Stimulated activated CD4-positive, alpha-beta T cell treated with anti-CD3 and anti-CD28 coated beads, Interleukin-12 subunit alpha, Interleukin-12 subunit beta, amount 100 ng/mL, for 48 hours (primary cell): ENCODE measurements around the gene GNA12.

Experiments used
- DNase-seq, 3 donors: peaks; one replicate each; pipeline ENCODE4 v3.0.0-alpha.2; 2020; ENCODE audit warnings: low read depth in 2 of 3, low spot score in 1 of 3

The GNA12 gene

DNA sequence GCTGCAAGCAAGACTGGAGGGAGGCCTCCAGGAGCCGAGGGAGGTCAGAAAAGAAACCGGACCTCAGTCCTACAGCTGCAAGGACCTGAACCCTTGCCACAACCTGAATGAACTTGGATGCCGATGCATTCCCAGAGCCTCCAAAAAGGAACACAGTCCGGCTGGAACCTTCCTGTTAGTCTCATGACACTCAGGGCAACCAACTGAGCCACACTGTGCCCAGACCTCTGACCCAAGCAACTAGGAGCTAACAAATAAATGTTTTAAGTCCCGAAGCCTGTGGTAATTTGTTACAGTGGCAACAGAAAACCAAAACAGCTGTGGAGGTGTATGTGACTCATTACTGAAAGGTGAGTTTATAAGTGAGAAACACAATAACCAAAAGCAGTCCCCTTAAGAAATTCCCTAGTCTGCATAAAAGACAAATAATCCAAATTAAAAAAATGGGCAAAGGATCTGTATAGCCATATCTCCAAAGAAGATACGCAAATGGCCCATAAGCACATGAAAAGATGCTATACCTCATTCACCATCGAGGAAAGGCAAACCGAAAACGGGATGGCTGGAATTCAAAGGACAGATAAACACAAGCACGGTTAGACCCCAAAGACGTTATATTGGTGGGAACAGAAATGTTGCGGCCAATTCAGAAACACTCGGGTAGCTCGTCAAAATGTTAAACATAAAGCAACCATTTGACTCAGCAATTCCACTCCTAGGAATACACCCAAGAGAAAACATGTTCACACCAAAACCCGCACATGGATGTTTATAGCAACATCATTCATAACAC, 24.8 kb downstream of the GNA12 start:
- no peak for DNase-seq

DNA sequence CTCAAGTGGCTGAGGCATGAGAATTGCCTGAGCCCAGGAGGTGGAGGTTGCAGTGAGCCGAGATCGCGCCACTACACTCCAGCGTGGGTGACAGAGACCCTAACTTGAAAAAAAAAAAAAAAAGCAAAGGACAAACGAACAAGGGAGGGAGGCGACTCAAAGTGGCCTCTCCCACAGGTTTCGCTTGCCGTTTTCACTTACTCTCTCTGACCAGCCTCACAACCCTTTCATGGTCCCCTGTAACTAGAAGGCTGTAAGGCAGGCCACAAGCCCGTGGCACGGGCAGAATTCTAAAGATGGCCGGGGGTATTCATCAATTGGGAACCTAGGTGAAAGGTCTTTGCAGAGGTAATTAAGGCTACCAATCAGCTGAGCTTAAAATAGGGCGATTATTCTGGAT, 25.5 kb downstream of the GNA12 start:
- DNase-seq: no peak

DNA sequence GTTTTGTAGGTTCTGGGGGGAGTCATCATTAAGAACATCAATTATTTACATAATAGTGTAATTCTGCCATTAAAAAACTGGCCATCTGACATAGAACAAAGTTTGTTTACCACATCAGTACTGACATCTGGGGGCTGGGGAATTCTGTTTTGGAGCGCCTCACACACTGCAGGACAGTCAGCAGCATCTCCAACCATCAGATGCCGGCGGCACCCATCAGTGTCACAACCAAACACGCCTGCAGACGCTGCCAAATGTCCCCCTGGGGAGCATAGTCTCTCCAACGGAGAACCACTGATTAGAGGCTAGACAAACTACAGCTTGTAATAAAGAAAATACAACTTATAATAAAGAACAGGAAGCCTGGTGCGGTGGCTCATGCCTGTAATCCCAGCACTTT, 26.0 kb downstream of the GNA12 start:
- DNase-seq: no peak

DNA sequence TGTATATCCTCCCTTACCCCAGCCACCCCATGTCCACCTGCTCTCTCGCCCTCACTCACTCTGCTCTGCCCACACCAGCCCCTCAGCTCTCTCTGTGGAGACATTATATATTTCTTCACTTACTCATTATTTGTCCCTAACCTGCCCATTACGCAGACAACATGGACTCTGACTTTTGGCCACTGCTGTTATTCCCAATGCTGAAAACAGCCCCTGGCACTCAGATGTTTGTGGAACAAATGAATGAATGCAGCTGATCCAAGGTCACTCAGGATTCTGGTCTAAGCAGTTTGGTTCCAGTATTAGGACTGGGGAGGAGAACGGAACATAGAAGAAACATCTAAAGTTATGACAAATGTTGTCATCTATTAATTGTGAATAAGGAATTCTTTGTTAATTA, 26.7 kb downstream of the GNA12 start:
- DNase-seq: no peak

DNA sequence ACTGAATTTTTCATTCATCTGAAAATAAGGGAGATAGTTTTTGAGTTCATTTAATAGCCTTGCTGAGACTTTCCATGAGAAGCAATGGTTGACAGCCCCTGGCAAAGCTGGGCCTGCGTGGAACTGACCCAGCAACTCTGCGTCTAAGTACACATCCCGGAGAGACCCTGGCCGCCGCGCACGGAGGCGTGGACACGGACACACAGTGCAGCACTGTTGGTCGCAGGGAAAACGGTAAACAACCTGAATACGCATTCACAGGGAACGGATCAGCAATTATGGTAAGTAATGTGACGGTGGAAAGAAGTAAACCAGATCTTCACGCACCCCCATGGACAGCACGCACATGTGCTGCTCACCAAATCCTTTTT, 28.2 kb downstream of the GNA12 start:
- DNase-seq: no peak

DNA sequence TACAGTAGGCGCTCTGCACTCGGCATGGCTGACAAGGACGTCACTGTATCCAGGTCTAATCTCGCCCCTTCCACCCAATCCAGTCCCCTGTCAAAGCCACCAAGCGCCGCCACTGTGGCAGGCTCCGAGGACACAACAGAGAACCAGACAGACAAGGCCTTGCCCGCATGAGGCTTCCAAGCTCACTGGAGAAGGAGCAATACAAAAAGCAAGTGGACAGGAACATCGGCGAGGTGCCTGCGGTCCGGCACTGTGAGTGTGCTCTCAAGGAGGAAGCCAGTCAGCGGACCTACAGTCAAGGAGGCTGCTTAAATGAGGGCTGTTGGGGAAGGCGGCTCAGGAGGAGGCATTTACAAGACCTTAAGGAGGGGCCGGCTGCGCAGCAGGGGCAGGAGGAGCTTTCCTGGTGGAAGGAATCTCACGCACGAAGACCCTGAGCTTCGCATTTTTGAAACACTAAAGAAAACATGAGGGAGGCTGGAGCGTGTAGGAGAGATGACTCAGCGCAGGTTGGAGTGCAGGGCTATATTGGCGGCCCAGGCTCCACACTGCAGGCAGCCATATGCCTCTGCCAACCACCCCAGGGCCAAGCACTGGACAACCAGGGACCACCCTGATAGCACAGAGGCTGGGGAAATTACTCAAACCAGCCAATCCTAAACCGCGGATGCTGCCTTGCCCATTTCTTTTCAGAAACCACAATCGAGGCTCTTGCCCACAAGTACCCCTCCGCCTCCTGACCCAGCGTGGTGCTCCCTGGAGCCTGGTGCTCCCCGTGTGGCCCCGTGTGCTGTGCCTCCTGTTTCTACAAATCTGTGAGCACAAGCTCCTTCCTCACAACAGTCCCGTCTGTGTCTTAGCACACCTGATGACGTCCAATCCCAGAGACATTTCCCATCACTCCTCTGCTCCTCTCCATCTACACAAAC, 28.9 kb downstream of the GNA12 start:
- DNase-seq: no peak

DNA sequence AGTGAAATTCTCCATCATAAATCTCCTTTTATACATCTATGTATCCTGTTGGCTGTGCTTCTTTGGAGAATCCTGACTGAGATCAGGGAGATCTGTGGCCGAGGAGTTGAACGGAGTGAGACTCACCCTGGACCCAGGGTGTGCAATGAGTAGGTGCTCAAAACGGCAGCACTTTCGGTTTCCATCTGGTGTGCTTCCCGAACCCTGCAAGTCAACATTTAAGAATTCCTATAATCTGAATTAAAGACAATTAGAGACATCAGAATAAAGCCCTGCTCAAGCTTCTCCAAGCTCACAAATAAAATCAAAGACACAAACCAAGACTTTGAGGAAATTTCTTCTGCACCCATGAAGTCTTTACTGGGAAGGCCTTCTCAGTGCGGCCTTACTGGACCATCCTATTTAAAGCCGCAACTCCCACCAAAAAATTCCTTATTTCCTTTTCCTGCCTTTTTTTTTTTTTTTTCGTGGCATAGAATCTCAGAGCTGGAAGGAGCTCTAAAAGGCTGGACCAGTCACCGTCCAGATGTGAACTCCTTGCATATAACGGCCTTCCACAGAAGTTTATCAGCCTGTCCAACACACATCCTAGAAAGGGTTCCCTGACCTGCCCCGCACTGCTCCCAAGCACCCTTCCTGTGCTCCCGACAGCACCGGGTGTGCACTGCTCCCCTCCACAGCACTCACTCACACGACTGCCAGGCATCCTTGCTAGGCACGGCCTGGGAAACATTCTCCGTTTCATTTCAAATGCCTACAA, 29.7 kb downstream of the GNA12 start:
- no peak for DNase-seq

DNA sequence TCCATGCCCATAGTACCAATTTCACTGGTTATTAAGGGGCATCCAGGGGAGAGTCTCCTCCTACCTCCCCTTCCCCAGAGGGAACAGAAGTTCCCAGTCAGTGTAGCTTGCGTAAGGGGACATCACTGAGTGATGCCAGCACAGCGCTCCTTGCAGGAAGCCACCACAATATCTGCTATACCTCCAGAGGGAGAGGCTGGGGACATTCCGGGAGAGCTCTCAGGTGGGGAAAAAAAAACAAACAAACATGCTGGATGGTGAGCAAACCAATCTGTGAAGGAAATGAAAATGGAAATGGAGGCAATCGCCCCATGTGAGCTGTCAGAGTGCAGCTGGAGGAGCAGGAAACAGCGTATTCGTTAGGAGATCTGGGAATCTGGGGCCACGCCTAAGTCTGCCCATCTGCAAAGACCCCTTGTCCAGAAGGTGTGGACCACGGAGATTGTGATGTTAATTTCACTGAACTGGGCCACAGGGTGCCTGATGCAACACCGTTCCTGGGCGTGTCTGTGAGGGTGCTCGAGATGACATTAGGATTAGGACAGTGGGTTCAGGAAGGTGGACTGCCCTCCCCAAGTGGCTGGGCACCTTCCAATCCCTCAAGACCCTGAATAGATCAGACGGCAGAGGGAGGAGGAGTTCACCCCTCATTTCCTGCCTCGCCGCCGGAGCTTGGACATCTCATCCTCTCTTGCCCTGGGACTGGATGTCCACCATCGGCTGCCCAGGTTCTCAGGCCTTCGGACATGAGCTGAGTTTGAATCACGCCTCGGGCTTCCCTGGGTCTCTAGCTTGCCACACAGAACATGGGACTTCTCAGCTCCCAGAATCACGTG, 30.5 kb downstream of the GNA12 start:
- DNase-seq: no peak

DNA sequence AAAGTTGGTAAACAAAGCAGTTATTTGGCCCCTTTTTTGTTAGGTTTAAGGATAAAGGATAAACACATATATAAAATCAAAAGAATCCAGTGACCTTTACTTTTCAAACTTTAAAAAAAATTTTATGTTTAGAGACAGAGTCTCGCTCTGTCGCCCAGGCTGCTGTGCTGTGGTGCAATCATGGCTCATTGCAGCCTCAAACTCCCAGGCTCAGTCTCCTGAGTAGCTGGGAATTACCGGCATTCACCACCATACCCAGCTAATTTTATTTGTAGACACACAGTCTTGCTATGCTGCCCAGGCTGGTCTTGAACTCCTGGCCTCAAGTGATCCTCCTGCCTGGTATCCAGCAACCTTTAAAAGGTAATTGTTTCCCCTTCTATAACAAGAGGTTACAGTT, 31.3 kb downstream of the GNA12 start:
- DNase-seq: no peak

DNA sequence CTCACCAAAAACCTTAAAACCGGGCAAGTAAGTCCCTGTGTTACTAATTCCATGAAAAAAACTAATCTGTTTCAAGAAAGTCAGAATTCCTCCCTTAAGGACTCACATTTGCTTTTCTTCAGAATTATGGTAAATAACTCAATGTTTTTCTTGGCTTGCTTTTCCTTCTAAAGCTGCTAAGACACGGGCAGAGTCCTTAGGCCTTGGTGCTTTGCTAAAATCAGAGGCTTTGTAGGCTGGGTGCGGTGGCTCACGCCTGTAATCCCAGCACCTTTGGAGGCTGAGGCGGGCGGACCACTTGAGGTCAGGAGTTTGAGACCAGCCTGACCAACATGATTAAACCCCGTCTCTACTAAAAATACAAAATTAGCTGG, 32.0 kb downstream of the GNA12 start:
- DNase-seq: no peak

DNA sequence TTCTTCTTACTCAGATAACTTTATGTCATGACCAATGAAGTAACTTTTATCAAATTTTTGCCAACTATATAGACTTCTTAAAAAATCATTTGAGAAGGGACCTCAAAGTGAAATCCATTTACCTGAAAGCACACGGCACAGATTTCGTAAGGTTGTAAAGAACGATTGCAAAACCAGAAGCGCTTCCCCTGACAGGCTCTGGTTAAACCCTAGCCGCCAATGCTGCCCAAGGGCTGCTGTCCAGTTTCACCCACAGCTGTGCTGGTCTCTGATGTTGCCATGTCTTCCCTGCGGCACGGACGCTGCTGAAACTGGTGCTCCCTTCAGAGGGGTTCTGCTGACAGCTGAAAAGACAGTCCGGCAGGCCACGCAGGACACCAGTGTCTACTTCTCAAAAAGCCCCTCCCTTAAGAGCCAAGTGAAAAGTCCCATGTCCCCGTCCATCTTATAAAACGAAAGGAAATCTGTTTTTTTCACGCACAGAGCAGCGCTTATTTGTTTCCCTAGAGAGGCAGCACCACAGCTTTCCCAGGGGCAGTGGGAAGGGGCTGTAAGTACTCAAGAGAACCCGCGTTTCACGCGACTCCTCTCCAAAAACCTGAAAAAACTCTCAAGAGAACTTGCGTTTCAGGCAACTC, 32.5 kb downstream of the GNA12 start:
- no peak for DNase-seq

DNA sequence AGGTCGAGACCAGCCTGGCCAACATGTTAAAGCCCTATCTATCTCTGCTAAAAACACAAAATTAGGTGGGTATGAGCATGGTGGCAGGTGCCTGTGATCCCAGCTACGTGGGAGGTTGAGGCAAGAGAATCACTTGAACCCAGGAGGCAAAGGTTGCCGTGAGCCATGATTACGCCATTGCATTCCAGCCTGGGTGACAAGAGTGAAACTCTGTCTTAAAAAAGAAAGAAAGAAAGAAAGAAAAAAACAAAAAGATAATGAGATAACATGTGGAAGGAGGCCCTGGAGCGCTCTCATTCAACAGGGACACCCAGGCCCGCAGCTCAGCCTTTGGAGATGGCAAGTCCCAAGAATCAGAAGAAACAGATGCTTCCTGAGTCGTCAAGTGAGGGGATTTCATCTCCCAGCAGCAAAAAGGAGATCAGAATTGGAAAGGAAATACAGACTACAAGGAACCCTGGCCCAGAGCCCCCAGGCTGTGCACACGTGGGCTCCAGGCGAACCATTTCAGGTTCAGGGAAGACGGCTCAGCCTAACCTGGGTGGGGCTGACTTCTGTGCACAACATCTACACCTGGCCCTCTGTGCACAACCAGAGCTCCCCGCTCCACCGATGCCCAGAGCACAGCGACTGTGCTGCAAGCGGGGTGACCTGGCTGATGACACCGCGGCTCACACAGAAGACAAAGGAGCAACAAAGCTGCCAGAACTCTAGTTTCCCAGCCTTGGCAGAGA, 33.3 kb downstream of the GNA12 start:
- no peak for DNase-seq

DNA sequence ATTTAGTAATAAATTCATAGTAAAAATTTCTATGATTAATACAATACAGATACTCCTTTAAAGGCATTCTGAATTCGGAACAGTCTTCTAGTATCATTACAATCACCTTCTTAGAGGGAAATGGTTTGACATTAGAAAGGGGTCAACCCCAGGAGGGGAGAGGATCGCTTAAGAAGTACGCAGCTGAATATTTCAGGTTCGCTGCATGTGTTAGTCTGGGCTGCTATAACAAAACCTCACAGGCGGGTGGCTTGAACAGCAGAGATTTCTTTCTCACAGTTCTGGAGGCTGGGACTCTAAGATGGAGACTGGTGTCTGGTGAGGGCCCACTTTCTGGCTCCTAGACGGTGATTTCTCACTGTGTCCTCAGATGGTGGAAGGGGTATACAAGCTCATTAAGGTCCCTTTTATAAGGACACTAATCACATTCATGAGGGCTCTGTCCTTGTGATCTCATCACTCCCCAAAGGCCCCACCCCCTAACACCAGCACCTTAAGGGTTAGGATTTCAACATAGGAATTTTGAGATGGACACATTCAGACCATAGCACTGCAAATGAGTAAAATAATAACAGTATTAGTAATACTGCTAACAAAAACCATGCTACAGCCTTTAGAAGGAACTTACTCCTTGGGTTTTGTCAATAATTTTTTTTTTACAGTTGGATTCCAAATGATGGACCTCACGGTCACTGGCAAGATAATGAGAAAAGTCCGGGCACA, 34.0 kb downstream of the GNA12 start:
- DNase-seq: no peak

DNA sequence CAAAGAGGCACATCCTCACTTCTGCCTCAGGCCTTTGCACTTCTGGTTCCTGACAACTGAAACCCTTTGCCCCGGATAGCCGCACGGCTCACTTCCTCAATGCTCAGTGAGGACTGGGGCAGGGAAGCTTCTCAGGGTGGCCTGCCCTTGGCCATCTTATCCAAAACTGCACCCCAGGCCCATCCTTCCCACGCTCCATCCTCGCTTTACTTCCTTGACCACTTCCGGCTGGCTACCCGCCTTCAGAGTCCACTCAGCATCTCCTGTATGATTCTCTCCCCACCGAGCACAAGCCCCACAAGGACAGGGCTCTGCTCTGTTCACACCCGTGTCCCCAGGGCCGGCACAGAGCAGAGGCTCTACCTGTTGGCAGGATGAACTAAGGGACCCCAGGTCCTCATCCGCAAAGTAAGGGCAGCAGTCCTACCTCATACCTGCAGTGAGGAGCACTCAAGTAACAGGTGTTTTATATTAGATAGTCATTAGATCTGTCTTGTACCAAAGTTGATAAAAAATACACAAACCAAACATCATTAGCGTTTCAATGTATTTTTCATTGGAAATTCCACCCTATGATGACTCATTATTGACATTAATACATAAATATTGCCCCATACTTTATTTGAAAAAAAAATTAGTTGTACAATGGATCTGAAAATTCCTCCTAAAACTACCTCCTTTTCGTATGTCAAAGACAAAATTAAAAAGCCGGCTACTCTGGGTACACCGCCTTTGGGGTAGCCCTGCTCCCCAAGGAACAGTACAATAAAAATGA, 35.0 kb downstream of the GNA12 start:
- DNase-seq: no peak

DNA sequence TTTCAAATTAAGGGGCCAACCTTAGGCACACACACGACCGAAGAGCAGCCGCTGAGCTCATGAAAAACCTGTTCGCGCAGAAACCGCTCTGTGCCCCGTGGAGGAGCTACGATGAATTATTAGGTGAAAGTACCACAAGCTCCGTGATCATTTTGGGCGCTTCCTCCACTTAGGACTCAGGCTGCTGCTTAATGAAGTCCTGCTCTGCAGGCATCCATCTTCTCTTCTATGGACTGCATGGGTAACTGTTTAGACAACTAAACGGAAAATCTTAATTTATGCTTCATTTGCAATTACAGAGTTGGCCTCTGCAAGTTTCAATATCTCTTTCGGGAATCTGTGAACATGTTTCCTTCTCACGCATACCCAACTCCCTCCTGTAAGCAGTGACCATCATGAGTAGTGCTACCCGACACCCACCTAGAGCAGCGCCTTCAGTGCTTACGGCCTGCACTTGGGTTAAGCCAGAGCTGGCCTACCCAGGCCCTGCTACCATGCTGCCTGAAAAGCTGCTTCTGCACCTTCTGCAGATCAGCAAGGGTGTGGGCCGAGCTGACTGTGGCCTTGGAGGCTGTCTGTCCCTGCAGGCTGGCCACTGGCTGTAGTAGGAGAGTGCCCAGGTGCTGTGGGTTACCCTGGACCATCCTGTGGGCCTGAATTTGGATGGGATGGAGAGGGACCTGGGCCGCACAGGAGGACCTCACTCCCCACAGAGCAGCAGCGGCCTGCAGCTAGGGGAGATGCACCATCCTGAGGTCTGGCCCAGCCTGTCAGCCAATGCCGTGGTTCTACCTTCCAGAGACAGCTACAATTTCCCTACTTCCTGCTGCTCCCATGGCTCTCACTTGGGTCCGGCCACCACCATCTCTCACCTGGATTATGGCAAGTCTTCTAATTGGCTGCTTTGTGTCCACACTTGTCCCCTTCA, 36.0 kb downstream of the GNA12 start:
- DNase-seq: no peak

DNA sequence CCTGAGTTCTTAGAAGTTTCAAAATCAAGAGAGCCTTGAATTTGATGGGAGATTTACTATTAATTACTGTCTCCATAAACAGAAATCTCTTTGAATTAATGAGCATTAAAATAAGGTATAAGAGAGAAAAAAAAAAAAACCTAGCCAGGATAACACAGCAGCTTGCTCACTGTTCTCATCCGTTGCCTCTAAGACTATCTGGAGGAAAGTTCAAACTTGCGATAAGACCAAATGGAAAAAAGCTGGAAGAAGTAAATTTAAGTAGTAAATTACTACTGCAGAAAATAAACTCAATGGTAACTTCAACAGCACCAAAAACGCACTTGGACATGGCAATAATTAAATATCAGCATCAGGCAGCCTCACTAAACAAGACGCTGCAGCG, 36.7 kb downstream of the GNA12 start:
- DNase-seq: no peak

DNA sequence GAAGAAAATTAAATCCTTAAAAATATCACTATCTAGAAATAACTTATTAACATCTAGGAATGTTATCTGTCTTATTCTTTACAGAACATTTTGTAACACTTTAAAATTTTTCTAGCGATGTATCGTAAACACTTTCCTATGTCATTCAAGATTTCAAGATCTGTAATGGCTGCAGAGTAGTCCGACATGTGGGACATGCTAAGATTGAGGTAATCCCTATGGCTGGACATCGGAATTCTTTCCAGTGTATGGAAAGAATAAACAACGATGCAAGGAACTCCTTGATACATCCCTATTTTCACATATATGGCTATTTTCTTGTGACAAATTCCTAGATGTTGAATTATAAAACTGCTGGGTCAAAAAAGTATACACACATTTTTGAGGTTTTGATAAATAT, 37.5 kb downstream of the GNA12 start:
- DNase-seq: no peak
